Endothelial cell of coronary artery (primary cell): ENCODE results near the gene MS4A1. TPM values are rescaled to one million over a fixed set of nuclear protein-coding genes. Genes with fewer than 3 reads are reported as not detected.

Source experiments
- total RNA-seq: library from RNA; depleted of rRNA; stranded (reverse); fragments of >200 nt; gene quantifications from 2 replicates; pipeline ENCODE4 v1.2.3, GENCODE V29; 2014

MS4A1 gene
- not detected in 2 replicates for total RNA-seq

GRCh38 chr11:60455531-60456042 lies at the start of gene MS4A1:
Gene MS4A1 (plus strand): TSS chr11:60455847. CDS start chr11:60462375, 6,528 bp downstream.

GRCh38 chr11:60429272-60429671 lies 26.4 kb upstream of the MS4A1 start, which contains the start of gene MS4A5:
Gene MS4A5 (plus strand): TSS chr11:60429572. CDS start chr11:60429675, 103 bp downstream.

GRCh38 chr11:60492488-60493009 lies 36.9 kb downstream of the MS4A1 start, which contains the start of gene MS4A12:
Gene MS4A12 (plus strand): TSS chr11:60492778. CDS start chr11:60497319, 4,541 bp downstream.

GRCh38 chr11:60515144-60515855 lies 59.7 kb downstream of the MS4A1 start, which contains the start of gene MS4A13:
Gene MS4A13 (plus strand): TSS chr11:60515392. CDS start chr11:60518084, 2,692 bp downstream.

Other genes with a start within 250 kb of the MS4A1 start
- gene MS4A4E, start 212.7 kb upstream of the MS4A1 start, total RNA-seq, result not detected in 2 replicates
- not detected in 2 replicates for gene MS4A4A, start 175.2 kb upstream of the MS4A1 start, total RNA-seq
- not detected in 2 replicates for gene MS4A6E, start 128.6 kb upstream of the MS4A1 start, total RNA-seq
- not detected in 2 replicates for gene MS4A7, start 77.3 kb upstream of the MS4A1 start, total RNA-seq
- not detected in 2 replicates for gene MS4A14, start 59.4 kb upstream of the MS4A1 start, total RNA-seq
- gene MS4A5, start 26.3 kb upstream of the MS4A1 start, total RNA-seq, result not detected in 2 replicates
- gene MS4A12, start 36.9 kb downstream of the MS4A1 start, total RNA-seq, result not detected in 2 replicates
- gene MS4A13, start 59.5 kb downstream of the MS4A1 start, total RNA-seq, result not detected in 2 replicates
- gene MS4A8, start 243.8 kb downstream of the MS4A1 start, total RNA-seq, result not detected in 2 replicates